HG03575 (cell line): Measurements from ENCODE around the gene GET3.
"Not testable (repeated sequence)": the region's sequence is repeated elsewhere in the genome, so short reads cannot be mapped to it uniquely, and the experiment has no call there.

ENCODE experiments used
- ATAC-seq: cut with Tn5 transposase; IDR thresholded peaks from one replicate; pipeline ENCODE4 v1.9.1; 2021; ENCODE audit not compliant: unreplicated experiment, insufficient number of reproducible peaks, low FRiP score; ENCODE audit errors: extremely low read depth

Gene GET3

GRCh38 chr19:12736995-12737834, at the start of gene GET3:
GET3 (plus strand) TSS chr19:12737497; CDS start chr19:12737506, 9 bp downstream.
- ATAC-seq: peak; percentile 31

GRCh38 chr19:12689012-12689411, 48.3 kb upstream of the GET3 start:
- ATAC-seq: no peak

GRCh38 chr19:12689581-12690216, 47.6 kb upstream of the GET3 start:
- ATAC-seq: no peak

GRCh38 chr19:12692960-12693359, 44.3 kb upstream of the GET3 start:
- no peak for ATAC-seq

- no peak for ATAC-seq
Observed at GRCh38 chr19:12694641-12695040, 42.7 kb upstream of the GET3 start.

GRCh38 chr19:12695096-12695495, 42.2 kb upstream of the GET3 start:
- ATAC-seq: no peak

GRCh38 chr19:12695514-12695913, 41.8 kb upstream of the GET3 start:
- no peak for ATAC-seq

GRCh38 chr19:12695997-12696365, 41.3 kb upstream of the GET3 start:
- no peak for ATAC-seq

- no peak for ATAC-seq
Observed at GRCh38 chr19:12696366-12697335, 40.6 kb upstream of the GET3 start, which contains the start of gene FBXW9. FBXW9 (minus strand) TSS chr19:12696631; CDS start chr19:12696581, 50 bp downstream.

GRCh38 chr19:12697425-12697824, 39.9 kb upstream of the GET3 start:
- ATAC-seq: not testable (repeated sequence)

- no peak for ATAC-seq
Observed at GRCh38 chr19:12698138-12698537, 39.2 kb upstream of the GET3 start.

- ATAC-seq: no peak
Observed at GRCh38 chr19:12701596-12702282, 35.6 kb upstream of the GET3 start.

GRCh38 chr19:12703046-12703445, 34.3 kb upstream of the GET3 start:
- ATAC-seq: no peak

- ATAC-seq: no peak
Observed at GRCh38 chr19:12705169-12705568, 32.1 kb upstream of the GET3 start.

GRCh38 chr19:12705654-12706331, 31.5 kb upstream of the GET3 start:
- no peak for ATAC-seq

- no peak for ATAC-seq
Observed at GRCh38 chr19:12706332-12706718, 31.0 kb upstream of the GET3 start.

- ATAC-seq: no peak
Observed at GRCh38 chr19:12708641-12709040, 28.7 kb upstream of the GET3 start.

GRCh38 chr19:12711187-12711586, 26.1 kb upstream of the GET3 start:
- no peak for ATAC-seq
